Measurements from ENCODE around the gene SCCPDH.

GRCh38 chr1:246748867-246749266 lies 24.7 kb downstream of the SCCPDH start:
- TF ChIP-seq CTCF (IDR thresholded peaks at IDR 0.05; ENCODE audit: low read depth, low read length) (no peak), EZH2phosphoT487 (IDR thresholded peaks at IDR 0.05; ENCODE audit: low read depth) (no peak)
